PC-9 (cell line): ENCODE data around the gene KLHL30.

ENCODE experiments used
- CTCF ChIP-seq: fragments of 200-600 bp; sonication (generic); conservative IDR thresholded peaks from 2 replicates; pipeline ENCODE4 v1.6.1; 2017; ENCODE audit warnings: mixed run types, antibody characterized with exemption, mild to moderate bottlenecking, moderate library complexity
- EZH2 ChIP-seq: fragments of 200-600 bp; sonication (generic); IDR thresholded peaks from 2 replicates; pipeline ENCODE4 v1.8.0; 2017; ENCODE audit warnings: antibody characterized with exemption, low read depth

GRCh38 chr2:238113611-238114010 lies 24.9 kb upstream of the KLHL30 start:
- TF ChIP-seq CTCF (no peak), EZH2 (no peak)
